Activated CD4-positive, alpha-beta T cell treated with anti-CD3 and anti-CD28 coated beads, Interleukin-2, amount 10 ng/mL, durations not matched to agents 7 days and 5 days (primary cell): ENCODE results near the gene ANKRD11. TPM values are rescaled to one million over a fixed set of nuclear protein-coding genes. Genes with fewer than 3 reads are reported as not detected.
"Not testable (repeated sequence)": the region's sequence is repeated elsewhere in the genome, so short reads cannot be mapped to it uniquely, and the experiment has no call there.

ENCODE experiments used
- CTCF ChIA-PET: fragments of 350-600 bp; sonication (Branson Sonifier 250); formaldehyde crosslinking; loops from one replicate; lab custom pipeline; 2021; ENCODE audit warnings: antibody characterized with exemption; lab: Charles Lee
- POLR2A ChIA-PET: fragments of 350-600 bp; sonication (Branson Sonifier 250); formaldehyde crosslinking; loops from one replicate; lab custom pipeline; 2021; ENCODE audit warnings: antibody characterized with exemption; lab: Charles Lee
- DNase-seq: peaks from one replicate; pipeline ENCODE4 v3.0.0-alpha.2; 2020
- H3K27ac Mint-ChIP-seq: one replicate; pipeline ENCODE4 v1.8.0; 2021; ENCODE audit warnings: mild to moderate bottlenecking, moderate library complexity, mixed read lengths
- H3K27me3 Mint-ChIP-seq: one replicate; pipeline ENCODE4 v1.8.0; 2021; ENCODE audit warnings: mixed read lengths
- H3K36me3 Mint-ChIP-seq: one replicate; pipeline ENCODE4 v1.8.0; 2021; ENCODE audit warnings: low read depth, mixed read lengths
- H3K4me1 Mint-ChIP-seq: one replicate; pipeline ENCODE4 v1.8.0; 2021; ENCODE audit warnings: mixed read lengths
- H3K4me3 Mint-ChIP-seq: one replicate; pipeline ENCODE4 v1.8.0; 2021; ENCODE audit warnings: mild to moderate bottlenecking, moderate library complexity, mixed read lengths
- H3K9me3 Mint-ChIP-seq: one replicate; pipeline ENCODE4 v1.8.0; 2021; ENCODE audit warnings: mixed read lengths
- total RNA-seq, 2 experiments: library from RNA; stranded (reverse); gene quantifications; one replicate each; pipeline ENCODE4 v1.2.3, GENCODE V29; 2021

Gene ANKRD11
- total RNA-seq, 2 experiments from 2014 or later: 158 to 178 TPM

DNA sequence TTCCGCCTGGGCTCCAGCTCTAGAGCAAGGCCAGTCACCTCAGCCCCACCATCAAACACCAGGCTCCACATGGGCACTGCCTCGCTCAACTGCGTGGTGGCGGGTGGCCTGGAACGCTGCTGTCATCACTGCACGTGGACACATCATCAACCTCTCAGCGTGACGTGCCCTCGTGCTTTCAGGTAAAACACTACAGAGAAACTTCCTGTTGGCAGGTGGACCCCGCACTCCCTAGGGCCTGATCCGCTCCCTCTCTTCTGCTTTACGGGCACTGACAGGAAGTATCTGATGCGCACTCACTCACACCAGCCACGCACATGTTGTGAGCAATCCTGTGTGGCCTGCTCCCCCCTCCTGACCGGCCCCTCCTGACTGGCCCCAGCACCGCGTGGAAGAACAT is 87.4 kb downstream of the ANKRD11 start:
- peak; percentile 23 for DNase-seq
- POLR2A ChIA-PET: interaction anchor here (0.6 kb wide), 1 partner anchor 9 kb away, joined by 4 read pairs; no protein-coding TSS in a partner anchor
- H3K4me1 Mint-ChIP-seq: peaks cover 65% of the 10 kb centered on the region
- no peaks in the 10 kb centered on the region for H3K27me3 Mint-ChIP-seq
- CTCF ChIA-PET: interaction anchor here (0.5 to 0.6 kb wide), 2 partner anchors 13 to 111 kb away, joined by 3 to 4 read pairs; no protein-coding TSS in a partner anchor
- H3K27ac Mint-ChIP-seq: peak overlapping the region; percentile 71
- no peak overlapping the region for H3K4me3 Mint-ChIP-seq
- peaks cover 12% of the 10 kb centered on the region for H3K36me3 Mint-ChIP-seq
- no peaks in the 10 kb centered on the region for H3K9me3 Mint-ChIP-seq

DNA sequence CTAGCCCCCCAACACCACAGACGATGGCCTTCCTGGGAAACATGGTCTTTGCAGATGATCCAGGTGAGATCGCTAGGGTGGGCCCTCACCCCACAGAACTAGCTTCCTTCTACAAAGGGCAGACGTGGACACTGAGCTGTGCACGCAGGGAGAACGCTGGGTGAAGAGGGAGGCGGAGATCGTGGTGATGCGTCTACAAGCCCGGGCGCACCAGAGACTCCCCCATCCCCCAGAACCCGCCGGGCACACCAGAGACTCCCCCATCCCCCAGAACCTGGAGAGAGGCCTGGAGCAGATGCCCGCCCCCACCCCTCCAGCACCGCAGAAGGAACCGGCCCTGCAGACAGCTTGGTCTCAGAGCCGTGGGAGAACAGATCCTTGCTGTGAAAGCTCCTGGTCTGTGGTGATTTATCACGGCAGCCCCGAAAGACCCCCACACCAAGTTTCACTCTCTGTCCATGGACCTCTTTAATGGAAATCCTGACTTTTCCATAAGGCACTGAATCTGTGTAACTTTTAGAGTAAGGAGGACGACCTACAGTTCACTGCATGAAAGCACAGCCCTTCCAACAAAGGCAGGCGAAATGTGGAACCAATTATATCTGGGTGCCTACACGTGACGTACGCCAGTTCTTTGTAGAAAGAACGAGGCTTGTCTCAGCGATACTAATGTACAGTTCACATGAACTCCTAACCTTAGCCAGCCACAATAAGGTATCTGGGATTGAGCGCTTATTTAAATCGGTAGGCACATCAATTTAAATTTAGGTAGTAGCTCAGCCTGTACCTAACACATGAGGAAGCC is 88.5 kb downstream of the ANKRD11 start:
- no peak overlapping the region for H3K4me3 Mint-ChIP-seq
- ChIA-PET CTCF (interaction anchor here (1.0 kb wide), 1 partner anchor 35 kb away, joined by 3 read pairs; no protein-coding TSS in a partner anchor), POLR2A (no interaction called here)
- H3K4me1 Mint-ChIP-seq: peaks cover 54% of the 10 kb centered on the region
- H3K36me3 Mint-ChIP-seq: peaks cover 12% of the 10 kb centered on the region
- peak overlapping the region; percentile 78 for H3K27ac Mint-ChIP-seq
- H3K9me3 Mint-ChIP-seq: no peaks in the 10 kb centered on the region
- DNase-seq: no peak
- H3K27me3 Mint-ChIP-seq: no peaks in the 10 kb centered on the region

DNA sequence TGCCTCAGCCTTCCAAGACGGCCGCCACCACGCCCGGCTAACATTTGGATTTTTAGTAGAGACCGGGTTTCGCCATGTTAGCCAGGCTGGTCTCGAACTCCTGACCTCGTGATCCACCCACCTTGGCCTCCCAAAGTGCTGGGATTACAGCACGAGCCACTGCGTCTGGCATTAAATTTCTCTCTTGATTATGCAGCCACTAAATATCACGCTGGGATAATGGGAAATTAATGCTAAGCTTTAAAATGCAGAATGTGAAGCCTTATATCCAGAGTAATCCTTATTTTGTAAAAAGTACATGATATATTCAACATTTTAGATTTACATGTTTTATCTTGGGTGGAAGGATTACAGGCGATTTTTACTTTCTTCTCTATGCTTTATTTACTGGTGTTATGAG is 89.2 kb downstream of the ANKRD11 start:
- H3K4me1 Mint-ChIP-seq: peaks cover 49% of the 10 kb centered on the region
- H3K27me3 Mint-ChIP-seq: no peaks in the 10 kb centered on the region
- H3K27ac Mint-ChIP-seq: no peak overlapping the region
- H3K4me3 Mint-ChIP-seq: no peak overlapping the region
- DNase-seq: no peak
- CTCF ChIA-PET: interaction anchor here (0.6 to 1.0 kb wide), 2 partner anchors 36 to 227 kb away, joined by 3 read pairs; no protein-coding TSS in a partner anchor
- H3K36me3 Mint-ChIP-seq: peaks cover 15% of the 10 kb centered on the region
- no peaks in the 10 kb centered on the region for H3K9me3 Mint-ChIP-seq
- POLR2A ChIA-PET: no interaction called here

DNA sequence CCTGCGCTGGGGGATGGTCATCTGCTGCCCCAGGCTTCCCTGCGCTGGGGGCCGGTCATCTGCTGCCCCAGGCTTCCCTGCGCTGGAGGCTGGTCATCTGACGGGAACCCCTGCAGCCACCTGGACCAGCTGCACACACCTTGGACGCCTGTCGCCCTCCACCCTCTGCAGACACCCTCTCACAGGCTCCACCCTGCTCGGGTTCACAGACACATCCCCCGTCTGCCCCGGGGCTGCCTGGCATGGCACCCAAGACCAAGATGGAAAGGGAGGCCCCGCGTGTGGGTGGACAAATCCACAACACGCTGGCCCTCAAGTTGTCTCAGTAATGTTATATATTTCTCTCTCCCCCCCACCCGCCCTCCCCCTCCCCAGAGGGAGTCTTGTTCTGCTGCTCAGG is 89.6 kb downstream of the ANKRD11 start:
- H3K27ac Mint-ChIP-seq: no peak overlapping the region
- DNase-seq: no peak
- no peaks in the 10 kb centered on the region for H3K9me3 Mint-ChIP-seq
- ChIA-PET POLR2A (no interaction called here), CTCF (interaction anchor here (0.6 to 1.0 kb wide), 2 partner anchors 36 to 228 kb away, joined by 3 read pairs; no protein-coding TSS in a partner anchor)
- peaks cover 15% of the 10 kb centered on the region for H3K36me3 Mint-ChIP-seq
- H3K27me3 Mint-ChIP-seq: no peaks in the 10 kb centered on the region
- peaks cover 48% of the 10 kb centered on the region for H3K4me1 Mint-ChIP-seq
- H3K4me3 Mint-ChIP-seq: no peak overlapping the region

DNA sequence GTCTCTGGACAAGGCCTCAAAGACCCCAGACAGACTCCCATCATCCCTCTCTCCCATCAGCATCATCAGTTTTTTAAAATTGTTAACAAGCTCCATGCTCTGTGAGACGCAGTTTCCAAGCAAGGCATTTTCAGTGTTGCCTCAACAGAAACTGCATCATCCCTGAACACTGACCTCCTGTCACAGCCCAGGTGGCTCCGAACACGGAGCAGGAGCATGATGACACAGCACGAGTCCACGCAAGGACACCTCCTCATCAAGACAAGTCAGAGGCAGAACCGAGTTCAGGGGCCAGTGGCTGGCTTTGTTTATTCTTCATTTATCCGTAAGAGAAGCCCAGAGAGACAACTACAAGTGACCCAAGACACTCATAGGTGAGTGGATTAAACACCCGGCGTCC is 91.4 kb downstream of the ANKRD11 start:
- Mint-ChIP-seq H3K27ac (no peak overlapping the region), H3K9me3 (no peaks in the 10 kb centered on the region), H3K4me1 (peaks cover 43% of the 10 kb centered on the region), H3K4me3 (no peak overlapping the region), H3K36me3 (peaks cover 17% of the 10 kb centered on the region), H3K27me3 (no peaks in the 10 kb centered on the region)
- ChIA-PET POLR2A (no interaction called here), CTCF (interaction anchor here (0.6 to 1.9 kb wide), 2 partner anchors 10 to 156 kb away, joined by 3 to 6 read pairs; no protein-coding TSS in a partner anchor)
- no peak for DNase-seq

DNA sequence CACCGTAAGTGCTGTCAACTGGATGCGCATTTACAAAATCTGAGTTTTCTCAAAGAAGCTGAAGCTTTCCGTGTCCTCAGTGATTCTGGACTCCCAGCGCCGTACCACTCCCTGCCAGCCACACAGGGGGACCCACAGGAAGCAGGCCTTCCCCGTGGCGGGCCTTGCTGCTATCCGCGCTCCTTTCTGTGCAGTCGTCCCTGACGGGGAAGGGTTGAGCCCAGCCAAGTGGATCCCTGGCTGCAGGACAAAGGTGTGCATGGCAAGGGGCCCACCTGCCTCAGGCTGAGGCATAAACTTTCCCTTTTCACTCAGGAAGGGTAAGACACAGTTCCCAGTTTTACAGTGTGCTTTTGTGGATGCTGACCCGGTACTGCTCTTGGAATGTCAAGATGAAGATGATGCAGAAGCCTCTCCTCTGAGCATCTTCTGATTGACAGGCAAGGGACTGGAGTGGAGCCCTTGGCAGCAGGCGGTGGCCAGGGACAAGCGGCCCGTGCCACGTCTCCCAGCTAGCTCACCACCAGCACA is 93.0 kb downstream of the ANKRD11 start:
- Mint-ChIP-seq H3K4me1 (peaks cover 40% of the 10 kb centered on the region), H3K9me3 (no peaks in the 10 kb centered on the region), H3K4me3 (no peak overlapping the region), H3K27me3 (no peaks in the 10 kb centered on the region), H3K36me3 (peaks cover 13% of the 10 kb centered on the region), H3K27ac (no peak overlapping the region)
- ChIA-PET POLR2A (interaction anchor here (0.7 kb wide), 1 partner anchor 45 kb away, joined by 3 read pairs; no protein-coding TSS in a partner anchor), CTCF (interaction anchor here (1.7 to 1.9 kb wide), 2 partner anchors 11 to 14 kb away, joined by 4 to 6 read pairs; no protein-coding TSS in a partner anchor)
- no peak for DNase-seq

DNA sequence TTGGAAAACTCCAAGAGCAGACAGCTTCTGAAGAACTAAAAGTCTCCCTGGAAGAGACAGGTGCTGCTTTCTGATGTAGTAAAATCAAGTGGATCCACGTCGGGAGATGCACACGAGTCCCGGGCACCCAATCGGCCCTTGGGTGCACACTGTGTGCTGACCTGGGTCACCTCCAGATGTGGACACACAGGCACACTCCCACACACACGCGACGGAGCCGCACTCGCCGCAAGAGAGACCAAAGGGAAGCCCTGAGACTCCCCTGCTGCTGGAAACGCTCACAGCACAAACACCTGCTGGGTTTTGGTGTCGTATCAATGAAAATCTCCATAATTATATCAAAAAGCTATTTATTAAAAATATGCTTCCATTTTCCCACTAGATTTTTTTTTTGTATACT is 94.2 kb downstream of the ANKRD11 start:
- H3K4me1 Mint-ChIP-seq: peaks cover 34% of the 10 kb centered on the region
- no peak overlapping the region for H3K27ac Mint-ChIP-seq
- no peak for DNase-seq
- H3K9me3 Mint-ChIP-seq: no peaks in the 10 kb centered on the region
- CTCF ChIA-PET: interaction anchor here (1.1 to 2.0 kb wide), 4 partner anchors 11 to 24 kb away, joined by 3 to 10 read pairs (median 4); no protein-coding TSS in a partner anchor
- no peak overlapping the region for H3K4me3 Mint-ChIP-seq
- peaks cover 15% of the 10 kb centered on the region for H3K36me3 Mint-ChIP-seq
- POLR2A ChIA-PET: no interaction called here
- no peaks in the 10 kb centered on the region for H3K27me3 Mint-ChIP-seq

DNA sequence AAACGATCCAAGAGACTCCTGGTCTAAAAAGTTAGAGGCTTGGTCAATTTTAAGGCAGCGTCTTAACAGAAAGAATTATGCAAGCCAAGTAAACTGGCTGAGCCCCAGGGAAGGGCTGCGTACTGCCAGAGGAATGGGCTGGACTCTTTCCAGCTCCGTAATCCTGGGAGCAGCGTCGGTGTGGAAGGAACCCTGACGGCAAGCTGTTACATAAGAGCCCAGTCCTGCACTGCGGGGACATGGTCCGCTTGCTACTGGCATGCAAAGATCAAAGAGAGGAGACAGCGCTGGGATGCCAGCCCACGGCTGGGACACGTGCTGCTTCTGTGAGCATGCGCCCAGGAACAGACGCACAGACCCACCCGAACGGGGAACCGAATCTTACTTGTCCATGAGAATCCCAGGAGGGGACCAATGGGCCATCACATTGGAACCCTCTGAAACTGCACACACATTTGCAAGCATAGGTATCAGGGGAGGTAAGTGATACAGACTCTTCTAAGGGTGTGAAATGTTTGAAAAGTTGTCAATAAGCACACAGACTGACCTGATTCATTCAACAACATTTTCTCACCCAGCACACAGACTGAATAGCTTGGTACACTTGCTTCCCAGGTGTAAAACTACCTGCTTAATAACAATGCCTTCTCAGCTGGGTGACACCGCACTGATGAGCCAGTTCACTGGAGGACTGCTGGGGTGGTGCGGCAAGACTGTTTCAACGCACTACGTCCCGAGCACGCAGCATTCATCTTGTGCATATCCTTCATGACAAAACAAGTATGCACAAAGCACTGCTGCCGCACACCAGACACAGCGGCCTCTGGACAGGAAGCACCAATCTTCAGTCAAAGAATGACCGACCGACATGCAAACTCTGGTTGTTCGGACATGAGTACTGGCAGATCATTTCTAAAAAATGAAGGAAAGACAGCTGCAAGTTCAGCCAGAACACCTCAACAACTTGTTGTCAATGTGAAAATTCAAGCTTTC is 94.9 kb downstream of the ANKRD11 start:
- H3K4me1 Mint-ChIP-seq: peaks cover 35% of the 10 kb centered on the region
- ChIA-PET CTCF (interaction anchor here (0.6 to 2.0 kb wide), 5 partner anchors 11 to 53 kb away, joined by 3 to 10 read pairs (median 4); no protein-coding TSS in a partner anchor), POLR2A (no interaction called here)
- no peaks in the 10 kb centered on the region for H3K9me3 Mint-ChIP-seq
- peaks cover 19% of the 10 kb centered on the region for H3K36me3 Mint-ChIP-seq
- no peak overlapping the region for H3K4me3 Mint-ChIP-seq
- no peak for DNase-seq
- no peak overlapping the region for H3K27ac Mint-ChIP-seq
- no peaks in the 10 kb centered on the region for H3K27me3 Mint-ChIP-seq

DNA sequence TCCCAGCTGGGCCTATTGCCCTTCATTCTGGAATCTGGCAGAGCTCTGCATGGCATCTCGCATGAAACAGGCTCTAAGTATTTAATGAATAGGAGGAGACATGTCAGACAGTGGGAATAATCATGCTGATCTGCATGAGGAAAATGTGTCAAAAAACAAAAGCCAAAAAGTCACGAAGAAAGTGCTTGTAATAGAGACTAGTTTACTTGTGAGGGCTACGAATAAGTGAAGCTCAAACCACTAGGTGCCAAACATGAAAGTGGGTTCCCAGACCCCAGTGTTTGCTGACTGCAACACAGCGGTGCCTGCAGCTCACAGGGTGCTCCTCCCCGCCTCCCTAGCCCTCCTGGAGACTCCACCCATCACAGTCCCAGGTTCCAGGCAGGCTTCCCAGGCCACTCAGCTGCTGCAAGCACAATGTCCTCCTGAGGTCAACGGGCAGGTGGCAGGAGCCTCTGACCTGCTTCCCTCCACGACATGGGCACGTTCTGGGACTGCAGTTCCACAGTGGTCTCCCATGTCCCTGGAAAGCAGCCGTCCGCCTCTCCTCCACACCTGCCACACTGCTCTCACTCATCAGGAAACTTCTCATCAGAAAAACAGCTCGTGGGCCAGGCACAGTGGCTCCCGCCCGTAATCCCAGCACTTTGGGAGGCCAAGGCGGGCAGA is 96.5 kb downstream of the ANKRD11 start:
- H3K9me3 Mint-ChIP-seq: no peaks in the 10 kb centered on the region
- peaks cover 23% of the 10 kb centered on the region for H3K36me3 Mint-ChIP-seq
- H3K4me3 Mint-ChIP-seq: no peak overlapping the region
- H3K27me3 Mint-ChIP-seq: no peaks in the 10 kb centered on the region
- DNase-seq: no peak
- no peak overlapping the region for H3K27ac Mint-ChIP-seq
- ChIA-PET CTCF (interaction anchor here (1.3 to 2.0 kb wide), 2 partner anchors 9 to 47 kb away, joined by 3 to 10 read pairs; no protein-coding TSS in a partner anchor), POLR2A (interaction anchor here (0.6 to 0.7 kb wide), 2 partner anchors 9 to 34 kb away, joined by 4 to 9 read pairs; no protein-coding TSS in a partner anchor)
- H3K4me1 Mint-ChIP-seq: peaks cover 39% of the 10 kb centered on the region

DNA sequence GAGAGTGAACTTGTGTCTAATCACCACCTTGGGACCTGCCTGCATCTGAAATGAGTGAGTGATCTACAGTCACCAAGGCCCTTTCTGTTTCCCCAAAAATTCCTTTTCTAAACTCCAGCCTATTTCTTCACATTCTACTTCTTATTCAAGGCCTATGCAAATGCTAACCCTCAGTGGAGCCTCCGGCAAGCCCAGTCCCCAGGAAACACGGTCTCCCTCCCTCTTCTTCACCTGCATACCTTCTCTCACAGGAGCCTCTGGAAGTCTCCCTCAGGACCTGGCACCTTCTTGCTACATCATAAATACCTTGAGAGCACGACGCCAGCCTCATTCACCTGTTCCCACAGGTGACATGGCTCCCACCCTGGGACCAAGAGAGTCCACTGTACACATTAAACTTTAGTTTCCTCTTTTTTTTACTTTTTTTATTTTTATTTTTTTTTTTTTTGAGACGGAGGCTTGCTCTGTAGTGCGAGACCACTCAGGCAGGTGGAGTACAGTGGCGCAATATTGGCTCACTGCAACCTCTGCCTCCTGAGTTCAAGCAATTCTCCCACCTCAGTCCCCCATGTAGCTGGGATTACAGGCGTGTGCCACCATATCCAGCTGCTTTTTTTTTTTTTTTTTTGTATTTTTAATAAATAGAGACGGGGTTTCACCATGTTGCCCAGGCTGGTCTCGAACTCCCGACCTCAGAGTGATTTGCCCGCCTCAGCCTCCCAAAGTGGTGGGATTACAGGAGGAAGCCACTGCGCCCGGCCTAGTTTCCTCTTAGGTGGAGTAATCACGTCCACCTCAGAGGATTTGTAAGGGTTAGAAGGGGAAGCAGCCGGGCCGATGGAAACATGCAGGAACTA is 97.3 kb downstream of the ANKRD11 start:
- ChIA-PET POLR2A (no interaction called here), CTCF (interaction anchor here (1.3 kb wide), 1 partner anchor 46 kb away, joined by 3 read pairs; no protein-coding TSS in a partner anchor)
- Mint-ChIP-seq H3K4me3 (no peak overlapping the region), H3K4me1 (peaks cover 45% of the 10 kb centered on the region), H3K27ac (no peak overlapping the region), H3K27me3 (no peaks in the 10 kb centered on the region), H3K9me3 (no peaks in the 10 kb centered on the region), H3K36me3 (peaks cover 23% of the 10 kb centered on the region)
- DNase-seq: no peak

DNA sequence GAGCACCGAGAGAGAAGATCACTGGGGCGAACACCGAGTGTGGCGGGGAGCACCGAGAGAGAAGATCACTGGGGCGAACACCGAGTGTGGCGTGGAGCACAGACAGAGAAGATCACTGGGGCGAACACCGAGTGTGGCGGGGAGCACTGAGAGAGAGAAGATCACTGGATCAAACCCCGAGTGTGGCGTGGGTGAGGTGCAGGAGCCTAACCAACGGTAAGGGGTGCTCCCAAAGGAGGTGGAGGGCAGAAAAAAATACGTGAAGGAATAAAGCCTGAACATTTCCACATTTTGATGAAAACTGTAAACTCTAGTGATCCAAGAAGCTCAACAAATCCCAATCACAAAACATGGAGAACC is 100.2 kb downstream of the ANKRD11 start:
- CTCF ChIA-PET: interaction anchor here (1.0 kb wide), 1 partner anchor 11 kb away, joined by 3 read pairs; no protein-coding TSS in a partner anchor
- H3K27me3 Mint-ChIP-seq, H3K4me3 Mint-ChIP-seq, H3K9me3 Mint-ChIP-seq, DNase-seq, H3K27ac Mint-ChIP-seq, POLR2A ChIA-PET: not testable (repeated sequence)
- H3K36me3 Mint-ChIP-seq: peaks cover 20% of the 10 kb centered on the region
- H3K4me1 Mint-ChIP-seq: peaks cover 60% of the 10 kb centered on the region
